Adrenal gland (tissue), 12 donors: ENCODE measurements around the gene NRBP1. TPM values are rescaled to one million over a fixed set of nuclear protein-coding genes. Genes with fewer than 3 reads are reported as not detected.

Source experiments
- DNase-seq, 7 donors: peaks; one replicate each; pipeline ENCODE4 v3.0.0-alpha.2; 2019 to 2020
- H3K27ac ChIP-seq, 5 donors: fragments of 200-600 bp; sonication (generic) in 4 of 5; 1 replicate in 3 of 5; 2 replicates in 2 of 5; pipeline versions ENCODE4 v1.5.1 to v1.8.0; 2016 to 2020; ENCODE audit warnings: mild to moderate bottlenecking in 1 of 5
- H3K27me3 ChIP-seq: fragments of 200-600 bp; 2 replicates; pipeline ENCODE4 v1.8.0; 2021
- H3K36me3 ChIP-seq, 2 donors: fragments of 200-600 bp; replicated peaks in 1 of 2; 1 replicate in 1 of 2; 2 replicates in 1 of 2; pipeline versions ENCODE4 v1.5.1 to v1.8.0; 2018 to 2022
- H3K4me1 ChIP-seq, 2 donors: fragments of 200-600 bp; replicated peaks in 1 of 2; 1 replicate in 1 of 2; 2 replicates in 1 of 2; pipeline versions ENCODE4 v1.5.1 to v1.8.0; 2018 to 2021
- H3K4me3 ChIP-seq, 4 donors: fragments of 200-600 bp; sonication (generic) in 3 of 4; one replicate each; pipeline ENCODE4 v1.5.1; 2016 to 2018
- H3K9me3 ChIP-seq, 3 donors: fragments of 200-600 bp; sonication (generic) in 1 of 3; replicated peaks in 1 of 3; 1 replicate in 2 of 3; 2 replicates in 1 of 3; pipeline versions ENCODE4 v1.5.1 to v1.8.0; 2016 to 2021
- CTCF ChIP-seq, 6 experiments: fragments of 450-650 bp in 4 of 6; fragments of 200-600 bp in 2 of 6; sonication (generic) in 1 of 6; IDR thresholded peaks; 1 replicate in 5 of 6; 2 replicates in 1 of 6; pipeline versions ENCODE4 v1.5.1 to v1.8.0; 2016 to 2021; ENCODE audit warnings: antibody characterized with exemption in 6 of 6, mild to moderate bottlenecking in 2 of 6, moderate library complexity in 1 of 6
- POLR2A ChIP-seq, 2 donors: fragments of 450-650 bp; IDR thresholded peaks; one replicate each; pipeline ENCODE4 v1.6.1; 2017; ENCODE audit warnings: antibody characterized with exemption in 2 of 2, mild to moderate bottlenecking in 2 of 2, moderate library complexity in 1 of 2
- WGBS, 4 donors: extraction: QIAGEN DNeasy Blood & Tissue Kit in 2 of 4; methylation state at CpG; one replicate each; pipeline versions ENCODE4 v1.1.5 to v1.1.7; 2013 to 2017; 5-methylcytosine and 5-hydroxymethylcytosine counted together
- intact Hi-C, 2 donors: fragments of 100-400 bp; cut with DNase I; formaldehyde crosslinking; loops; one replicate each; pipeline versions ENCODE4 v1.14.1 to v1.15.0; 2022 to 2023
- polyA plus RNA-seq, 3 donors: library from polyadenylated mRNA; stranded (reverse); fragments of 200-250 nt in 2 of 3; fragments of 350-450 nt in 1 of 3; fragmentation: Illumina TruSeq in 1 of 3; extraction: RNeasy Lipid Tissue Mini Kit (QIAGEN cat#74804) in 1 of 3; gene quantifications; one replicate each; pipeline ENCODE4 v1.2.3, GENCODE V29; 2013 to 2014
- total RNA-seq, 9 donors: library from RNA; depleted of rRNA in 4 of 9; stranded (reverse); fragments of >200 nt in 4 of 9; fragments of 120-200 nt in 1 of 9; fragmentation: NEBNext Ultra II Directional in 1 of 9; extraction: Animal tissue kit (Norgen Biotek cat#: 25700) in 1 of 9; gene quantifications; one replicate each; pipeline versions ENCODE4 v1.1.0 to v1.2.4, GENCODE V29; 2013 to 2023
- donor health status: healthy with polysubstance abuse.
- donor health status: Bipolar disorder and iron deficiency.
- donor health status: DM: yes; HTN: yes; CAD: no.
- donor health status: DM: no; HTN: no; CAD: no.
- donor health status: DM: no; HTN: no; CAD: no.
- donor health status: DM: yes; HTN: yes; CAD: no.

Gene NRBP1
- total and polyA plus RNA-seq, 12 donors = 48.4 to 126 (median 73.8) TPM

DNA sequence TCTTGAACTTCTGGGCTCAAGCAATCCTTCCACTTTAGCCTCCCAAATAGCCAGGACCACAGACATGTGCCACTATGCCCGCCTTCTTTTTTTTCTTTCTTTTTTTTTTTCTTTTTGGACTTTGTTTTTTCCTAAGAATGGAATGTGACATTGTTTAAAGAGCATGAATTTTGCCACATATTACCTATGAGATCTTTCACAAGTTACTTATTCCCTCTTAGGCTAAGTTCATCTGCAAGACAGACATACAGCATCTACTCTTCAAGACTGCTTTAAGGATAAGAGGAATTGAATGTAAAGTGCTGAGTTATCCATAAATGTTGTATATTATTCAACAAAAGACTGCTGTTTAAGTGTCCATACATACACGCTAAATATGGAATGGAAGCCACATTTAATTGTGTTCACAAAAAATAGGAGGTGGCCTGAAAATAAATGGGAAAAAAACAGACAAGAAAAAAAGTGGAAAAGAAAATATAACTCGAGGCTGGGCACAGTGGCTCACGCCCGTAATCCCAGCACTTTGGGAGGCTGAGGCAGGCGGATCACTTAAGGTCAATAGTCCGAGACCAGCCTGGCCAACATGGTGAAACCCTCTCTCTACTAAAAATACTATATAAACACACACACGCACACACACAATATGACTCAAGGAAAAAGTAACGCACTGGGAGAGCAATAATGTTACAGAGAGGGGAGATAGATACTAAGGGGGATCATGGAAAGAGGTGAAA lies 15.8 kb upstream of the NRBP1 start:
- intact Hi-C loops = no loop called here
- no peaks in the 10 kb centered on the region for H3K36me3 ChIP-seq
- no peak overlapping the region for H3K27ac ChIP-seq
- DNase-seq = no peak
- H3K27me3 ChIP-seq = no peaks in the 10 kb centered on the region
- H3K4me1 ChIP-seq = peaks cover 10 to 17% of the 10 kb centered on the region in 2 donors
- no peak overlapping the region for H3K4me3 ChIP-seq
- H3K9me3 ChIP-seq = no peaks in the 10 kb centered on the region
- 73 to 86% (median 79%) methylated on average over 9 of the region's 9 CpGs for WGBS, 4 donors
- TF ChIP-seq POLR2A (IDR thresholded peaks at IDR 0.05) (no peak), CTCF (IDR thresholded peaks at IDR 0.05) (no peak)

GRCh38 chr2:27416151-27416550 lies 12.3 kb upstream of the NRBP1 start:
- Histone ChIP-seq H3K4me3 (no peak overlapping the region), H3K9me3 (no peaks in the 10 kb centered on the region), H3K4me1 (no peaks in the 10 kb centered on the region), H3K27ac (no peak overlapping the region), H3K27me3 (no peaks in the 10 kb centered on the region), H3K36me3 (no peaks in the 10 kb centered on the region)
- intact Hi-C loops = no loop called here
- no peak for DNase-seq
- no peak for TF ChIP-seq CTCF (IDR thresholded peaks at IDR 0.05)
- no peak for TF ChIP-seq POLR2A (IDR thresholded peaks at IDR 0.05)
- 90 to 94% (median 93%) methylated on average over 6 of the region's 6 CpGs for WGBS, 4 donors

- Histone ChIP-seq H3K27me3 (no peaks in the 10 kb centered on the region), H3K27ac (no peak overlapping the region), H3K4me1 (no peaks in the 10 kb centered on the region), H3K4me3 (no peak overlapping the region), H3K36me3 (no peaks in the 10 kb centered on the region), H3K9me3 (no peaks in the 10 kb centered on the region)
- no peak for DNase-seq
- TF ChIP-seq POLR2A (IDR thresholded peaks at IDR 0.05) = no peak
- TF ChIP-seq CTCF (IDR thresholded peaks at IDR 0.05) = no peak
- intact Hi-C loops = no loop called here
These were observed 7.4 kb upstream of the NRBP1 start for GRCh38 chr2:27420996-27421395.

- DNase-seq = no peak
- no peaks in the 10 kb centered on the region for H3K36me3 ChIP-seq
- no peaks in the 10 kb centered on the region for H3K4me1 ChIP-seq
- 82 to 85% (median 84%) methylated on average over 4 of the region's 4 CpGs for WGBS, 4 donors
- no peak overlapping the region for H3K27ac ChIP-seq
- no peaks in the 10 kb centered on the region for H3K27me3 ChIP-seq
- TF ChIP-seq CTCF (IDR thresholded peaks at IDR 0.05) (no peak), POLR2A (IDR thresholded peaks at IDR 0.05) (no peak)
- no peaks in the 10 kb centered on the region for H3K9me3 ChIP-seq
- intact Hi-C loops = no loop called here
- H3K4me3 ChIP-seq = no peak overlapping the region
These were observed 6.7 kb upstream of the NRBP1 start for GRCh38 chr2:27421660-27422250.
